Peyer's patch (tissue), 4 donors: ENCODE results near the gene TPCN2.

ENCODE experiments used
- POLR2A ChIP-seq, 2 donors: fragments of 450-650 bp; IDR thresholded peaks; one replicate each; pipeline ENCODE4 v1.5.1; 2017; ENCODE audit warnings: antibody characterized with exemption in 2 of 2, mild to moderate bottlenecking in 2 of 2, moderate library complexity in 2 of 2
- TF ChIP-seq, protein P1 (sequence below), 6 experiments: fragments of 450-650 bp in 4 of 6; fragments of 200-600 bp in 2 of 6; sonication (generic) in 1 of 6; IDR thresholded peaks; one replicate each; pipeline ENCODE4 v1.5.1; 2017 to 2019; ENCODE audit warnings: antibody characterized with exemption in 6 of 6, mild to moderate bottlenecking in 3 of 6, moderate library complexity in 1 of 6

DNA sequence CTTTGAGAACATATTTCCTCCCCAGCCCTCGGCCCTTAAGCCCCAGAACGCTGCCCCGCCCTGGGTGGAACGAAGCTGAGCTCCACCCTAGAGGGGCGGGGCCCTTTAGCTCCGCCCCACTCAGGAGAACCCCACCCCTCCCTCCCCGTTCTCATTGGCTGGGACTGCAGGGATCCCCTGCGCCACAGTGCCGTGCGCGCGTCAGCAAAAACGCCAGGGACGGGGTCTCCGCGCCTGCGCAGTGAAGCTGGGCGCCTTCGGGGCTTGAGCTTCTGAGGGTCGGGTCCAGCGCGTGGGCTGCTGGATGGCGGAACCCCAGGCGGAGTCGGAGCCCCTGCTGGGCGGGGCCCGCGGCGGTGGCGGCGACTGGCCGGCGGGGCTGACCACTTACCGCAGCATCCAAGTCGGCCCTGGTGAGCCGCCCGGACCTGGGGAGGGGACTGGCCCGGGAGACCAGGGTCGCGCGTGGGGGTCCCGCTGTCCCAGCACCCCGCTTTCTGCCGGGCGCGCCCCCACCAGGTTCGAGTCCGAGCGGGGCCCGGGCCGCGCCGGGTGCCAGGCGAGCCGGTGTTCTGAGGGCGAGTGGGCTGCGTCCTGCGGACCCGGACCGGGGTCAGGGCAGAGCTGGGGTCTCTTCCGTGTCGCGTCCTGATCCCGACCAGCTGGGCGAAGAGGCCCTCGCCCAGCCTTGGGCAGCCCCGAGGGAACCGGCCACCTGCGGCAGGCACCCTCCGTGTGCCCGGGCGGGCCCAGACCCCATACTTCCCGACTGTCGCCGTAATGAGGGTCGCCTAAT lies at the start of gene TPCN2:
- TF ChIP-seq, protein P1, sequence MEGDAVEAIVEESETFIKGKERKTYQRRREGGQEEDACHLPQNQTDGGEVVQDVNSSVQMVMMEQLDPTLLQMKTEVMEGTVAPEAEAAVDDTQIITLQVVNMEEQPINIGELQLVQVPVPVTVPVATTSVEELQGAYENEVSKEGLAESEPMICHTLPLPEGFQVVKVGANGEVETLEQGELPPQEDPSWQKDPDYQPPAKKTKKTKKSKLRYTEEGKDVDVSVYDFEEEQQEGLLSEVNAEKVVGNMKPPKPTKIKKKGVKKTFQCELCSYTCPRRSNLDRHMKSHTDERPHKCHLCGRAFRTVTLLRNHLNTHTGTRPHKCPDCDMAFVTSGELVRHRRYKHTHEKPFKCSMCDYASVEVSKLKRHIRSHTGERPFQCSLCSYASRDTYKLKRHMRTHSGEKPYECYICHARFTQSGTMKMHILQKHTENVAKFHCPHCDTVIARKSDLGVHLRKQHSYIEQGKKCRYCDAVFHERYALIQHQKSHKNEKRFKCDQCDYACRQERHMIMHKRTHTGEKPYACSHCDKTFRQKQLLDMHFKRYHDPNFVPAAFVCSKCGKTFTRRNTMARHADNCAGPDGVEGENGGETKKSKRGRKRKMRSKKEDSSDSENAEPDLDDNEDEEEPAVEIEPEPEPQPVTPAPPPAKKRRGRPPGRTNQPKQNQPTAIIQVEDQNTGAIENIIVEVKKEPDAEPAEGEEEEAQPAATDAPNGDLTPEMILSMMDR (IDR thresholded peaks at IDR 0.05) = no peak
- peak; percentile 66 to 80 for TF ChIP-seq POLR2A (IDR thresholded peaks at IDR 0.05)
